ENCODE results near the gene FDX1. TPM values are rescaled to one million over a fixed set of nuclear protein-coding genes. Genes with fewer than 3 reads are reported as not detected.

FDX1 gene
- total RNA-seq, 1 donor from 2014 or later: 9.7 TPM

- ATAC-seq: no peak
Observed at GRCh38 chr11:110469127-110469526, 39.4 kb downstream of the FDX1 start.

GRCh38 chr11:110470716-110471115, 41.0 kb downstream of the FDX1 start:
- ATAC-seq: no peak

DNA sequence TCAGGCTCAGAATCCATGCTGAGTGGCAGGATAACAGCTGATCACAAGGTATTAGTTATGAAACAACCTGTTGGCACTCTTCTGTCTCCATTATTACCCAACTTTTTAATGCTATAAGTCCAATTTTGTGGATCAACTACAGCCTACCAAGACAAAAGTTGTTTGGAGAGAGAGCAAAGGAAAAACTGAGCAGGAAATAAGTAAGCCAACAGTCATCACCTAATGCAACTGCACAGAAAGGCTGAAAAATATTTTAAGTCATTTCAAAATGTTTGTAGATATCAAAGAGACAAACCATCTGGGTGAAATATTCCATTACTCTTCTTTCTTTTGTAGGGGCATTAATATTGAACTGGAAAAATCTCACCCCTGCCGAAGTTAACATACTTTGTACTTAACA, 41.6 kb downstream of the FDX1 start:
- no peak for ATAC-seq

GRCh38 chr11:110472858-110473257, 43.1 kb downstream of the FDX1 start:
- ATAC-seq: no peak

GRCh38 chr11:110473706-110474105, 44.0 kb downstream of the FDX1 start:
- ATAC-seq: no peak

- no peak for ATAC-seq
Observed at GRCh38 chr11:110474578-110474977, 44.8 kb downstream of the FDX1 start.

DNA sequence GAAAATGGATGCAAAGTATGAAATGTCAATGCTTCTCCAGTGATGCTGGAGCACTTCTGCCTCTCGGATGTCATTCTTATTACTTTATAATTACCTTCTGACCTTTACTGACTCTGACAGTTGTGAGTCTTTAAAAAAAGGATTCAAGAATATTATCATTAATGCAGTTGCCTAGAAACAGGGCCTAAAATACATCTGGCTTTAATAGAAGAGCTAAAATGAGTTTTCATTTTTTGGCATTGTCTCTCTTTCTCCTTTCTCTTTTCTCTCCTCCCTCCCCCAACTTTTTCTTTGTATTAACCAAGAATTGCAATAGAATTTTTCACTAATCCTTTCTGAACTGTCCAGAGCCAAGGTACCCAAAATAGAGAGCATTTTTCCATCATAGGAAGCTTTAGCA, 45.9 kb downstream of the FDX1 start:
- ATAC-seq: no peak

DNA sequence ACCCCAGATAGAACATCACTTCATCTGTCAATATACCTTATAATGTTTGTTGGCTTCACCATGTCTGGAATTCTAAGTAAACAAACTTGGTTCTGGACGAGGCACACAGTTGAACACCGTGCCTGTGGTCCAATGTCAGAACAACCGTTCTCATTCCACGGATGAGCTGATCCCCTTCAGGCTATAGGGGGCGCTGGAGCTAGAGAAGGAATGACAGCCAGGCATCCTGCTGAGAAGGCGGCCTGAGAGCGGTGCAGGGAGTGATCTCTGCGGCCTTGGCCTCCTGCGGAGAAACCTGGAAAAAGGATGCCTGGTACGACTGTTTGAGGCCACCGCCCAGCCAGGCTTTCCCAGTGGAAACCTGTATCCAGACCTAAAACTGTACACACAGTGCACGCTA, 48.7 kb downstream of the FDX1 start:
- no peak for ATAC-seq

- ATAC-seq: no peak
Observed at GRCh38 chr11:110479108-110480101, 49.7 kb downstream of the FDX1 start.

GRCh38 chr11:110481523-110481922, 51.8 kb downstream of the FDX1 start:
- ATAC-seq: no peak

DNA sequence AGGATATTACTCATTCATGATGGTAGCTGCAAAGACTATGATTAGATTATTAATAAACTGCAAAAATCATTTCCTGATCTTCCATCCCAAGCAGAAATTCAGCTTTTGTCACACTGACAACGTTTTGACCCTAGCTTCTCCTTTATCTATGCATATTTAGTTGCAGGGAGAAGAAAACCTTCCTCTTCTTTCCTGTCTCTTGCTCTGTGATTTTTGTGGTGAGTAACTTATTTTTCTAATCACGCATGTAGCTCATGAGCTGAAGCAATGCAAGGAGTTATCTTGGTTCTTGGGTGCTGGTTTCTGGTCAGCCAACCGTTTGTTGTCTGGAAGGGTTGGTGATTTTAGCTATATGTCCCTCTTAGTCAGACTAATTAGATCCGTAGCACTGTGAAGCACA, 56.4 kb downstream of the FDX1 start:
- ATAC-seq: no peak

GRCh38 chr11:110488446-110488845, 58.7 kb downstream of the FDX1 start:
- ATAC-seq: no peak

GRCh38 chr11:110490886-110491285, 61.1 kb downstream of the FDX1 start:
- ATAC-seq: no peak

DNA sequence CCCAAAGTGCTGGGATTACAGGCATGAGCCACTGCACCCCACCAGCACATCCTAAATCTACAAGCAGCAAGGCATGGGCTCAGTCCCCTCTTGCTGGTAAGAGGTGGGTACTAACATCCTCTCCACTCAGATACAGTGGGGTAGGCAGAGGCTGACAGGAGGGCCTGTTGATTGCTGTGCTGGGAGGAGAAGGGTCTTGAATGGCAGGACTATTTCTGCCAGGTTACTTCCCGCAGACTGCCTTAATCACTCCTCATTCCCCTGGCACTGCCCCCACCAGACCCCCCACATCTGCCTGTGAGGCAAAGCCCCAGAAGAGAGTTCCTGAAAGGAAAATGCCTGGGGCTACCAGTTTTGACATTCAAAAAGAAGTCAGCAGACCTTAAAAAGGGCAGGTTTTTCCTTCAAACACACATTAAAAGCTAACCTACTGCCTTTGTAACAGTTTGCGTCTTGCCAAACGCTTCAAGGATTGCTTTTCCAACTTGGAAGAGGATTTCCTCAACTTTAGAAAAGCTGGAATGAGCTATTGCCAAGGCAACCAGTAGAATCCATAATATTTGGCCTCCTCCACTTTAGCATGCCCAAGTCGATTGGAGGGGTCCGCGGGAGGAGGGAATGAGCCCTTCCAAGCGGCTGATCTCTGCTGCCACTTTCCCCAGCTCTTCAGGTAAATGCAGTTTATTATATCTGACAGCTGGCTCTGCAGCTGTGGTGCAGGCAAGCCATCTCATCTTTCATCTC, 62.0 kb downstream of the FDX1 start:
- ATAC-seq: no peak

GRCh38 chr11:110492321-110492685, 62.6 kb downstream of the FDX1 start:
- no peak for ATAC-seq

DNA sequence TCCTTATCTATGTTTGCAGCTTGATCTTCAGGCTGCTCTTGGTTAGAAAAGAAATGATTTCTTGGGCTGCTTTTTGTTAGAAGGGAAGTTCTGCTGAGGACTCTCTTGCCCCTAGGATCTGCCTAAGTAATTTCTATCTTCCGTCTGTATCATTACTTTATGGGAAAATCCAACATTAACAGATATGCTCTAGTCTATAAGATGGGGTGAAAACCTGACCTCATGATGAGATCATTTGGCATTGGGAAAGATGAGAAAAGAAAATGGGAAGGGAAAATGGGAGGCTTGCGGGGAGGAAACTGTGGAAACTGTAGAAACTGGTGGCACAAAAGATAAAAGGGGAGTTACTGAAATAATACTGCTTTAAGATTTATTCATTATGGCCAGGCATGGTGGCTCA, 63.6 kb downstream of the FDX1 start:
- ATAC-seq: no peak

DNA sequence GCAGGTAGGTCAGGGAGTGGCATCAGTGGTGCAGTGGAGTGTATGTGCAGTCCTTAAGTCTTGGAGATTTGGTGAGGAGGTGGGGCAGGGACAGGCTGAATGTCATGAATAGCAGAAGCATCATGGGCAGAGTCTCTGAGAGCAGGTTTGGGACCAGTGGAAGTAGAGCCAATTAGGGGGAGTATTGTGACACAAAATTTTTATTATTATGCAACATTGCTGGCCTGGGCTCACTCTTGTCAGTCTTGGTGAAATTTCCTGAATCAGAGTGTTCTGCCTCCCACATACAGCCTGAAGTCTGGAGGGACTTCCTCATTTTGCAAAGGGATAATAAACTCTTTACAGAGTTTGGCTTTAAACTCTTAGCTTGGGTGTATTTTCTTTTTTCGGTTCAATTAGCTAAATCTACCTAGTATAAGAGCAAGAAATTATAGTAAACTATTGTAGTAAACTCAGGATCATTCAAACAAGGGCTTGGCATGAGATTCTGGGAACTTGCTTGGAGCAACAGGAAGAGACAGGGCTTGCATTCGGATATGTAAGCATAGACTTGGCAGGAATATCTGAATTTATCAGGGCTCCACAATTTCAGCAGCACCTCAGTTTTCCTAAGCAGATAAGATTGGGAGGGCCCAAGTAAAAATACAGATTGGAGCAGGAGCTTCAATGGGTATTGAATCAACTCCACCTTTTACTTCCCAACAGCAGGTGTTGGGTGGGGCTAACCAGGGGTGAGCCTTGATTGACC, 67.7 kb downstream of the FDX1 start:
- no peak for ATAC-seq

GRCh38 chr11:110501428-110501827, 71.7 kb downstream of the FDX1 start:
- no peak for ATAC-seq

DNA sequence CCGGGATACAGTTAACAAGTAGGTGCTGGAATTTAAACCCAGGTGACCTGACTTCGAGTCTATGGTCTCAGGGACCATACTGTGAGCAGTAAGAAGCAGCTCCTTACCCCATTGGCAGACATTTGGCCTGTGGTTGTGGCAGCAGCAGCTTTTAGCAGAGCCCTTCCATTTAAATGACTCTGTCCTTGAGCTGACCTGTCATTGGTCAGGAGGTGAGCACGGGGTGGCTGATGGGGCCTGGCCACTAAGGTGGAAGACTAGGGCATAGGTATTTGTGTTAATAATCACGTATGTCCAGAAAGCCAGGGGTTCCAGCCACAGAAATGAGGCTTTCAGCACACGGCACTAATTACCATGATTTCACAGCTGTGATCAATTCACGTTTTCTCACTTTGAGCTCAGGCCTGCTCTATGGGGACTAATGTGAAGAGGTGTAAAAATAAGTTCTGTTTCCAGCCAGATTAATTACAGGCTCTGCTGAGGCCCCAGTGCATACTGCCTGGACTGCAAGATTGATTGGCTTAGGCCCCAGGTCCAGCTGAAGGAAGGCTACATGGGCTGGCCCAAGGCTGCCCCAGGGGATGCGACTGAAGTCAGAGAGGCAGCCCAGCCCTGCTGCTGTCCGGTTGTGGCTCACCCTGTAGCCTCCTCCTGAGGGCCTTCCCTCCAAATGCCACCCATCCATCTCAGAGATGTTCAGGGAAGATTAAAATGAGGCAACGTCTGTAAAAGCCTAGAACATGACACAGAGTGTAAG, 76.0 kb downstream of the FDX1 start:
- no peak for ATAC-seq

- ATAC-seq: no peak
Observed at GRCh38 chr11:110507328-110507727, 77.6 kb downstream of the FDX1 start.

DNA sequence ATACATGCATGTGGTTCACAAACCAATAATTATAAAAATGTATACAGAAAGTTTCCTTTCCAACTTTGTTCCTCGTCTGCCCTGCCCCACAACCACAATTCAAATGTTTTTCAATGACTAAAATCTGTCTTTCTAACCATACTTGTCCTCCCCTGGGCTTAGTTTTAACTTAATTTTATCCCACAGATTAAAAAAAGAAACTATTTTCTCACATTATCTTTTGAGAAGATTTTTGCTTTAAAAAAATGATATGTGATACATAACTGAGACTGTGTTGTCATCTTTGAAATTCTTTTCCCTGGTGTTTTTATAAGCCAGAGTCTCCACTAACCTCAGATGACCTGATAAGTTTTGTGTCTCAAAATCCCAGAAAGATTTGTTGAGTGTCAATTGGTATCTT, 79.0 kb downstream of the FDX1 start:
- ATAC-seq: no peak

- ATAC-seq: no peak
Observed at GRCh38 chr11:110509472-110509871, 79.7 kb downstream of the FDX1 start.
